GM12875 (cell line): ENCODE data around the gene PBX3.

Experiments
- H3K4me3 ChIP-seq: one replicate; pipeline ENCODE4 v1.5.1; 2011; ENCODE audit warnings: low read depth, low read length, control low read depth
- CTCF ChIP-seq: IDR thresholded peaks from 2 replicates; pipeline ENCODE4 v1.5.1; 2011; ENCODE audit warnings: low read depth, mild to moderate bottlenecking, control low read depth, inconsistent platforms, low read length, moderate library complexity, borderline replicate concordance; ENCODE audit not compliant: insufficient read depth

Gene PBX3

GRCh38 chr9:125881042-125881441, 133.9 kb downstream of the PBX3 start:
- no peak overlapping the region for H3K4me3 ChIP-seq
- no peak for TF ChIP-seq CTCF

GRCh38 chr9:125883565-125884217, 136.5 kb downstream of the PBX3 start:
- no peak overlapping the region for H3K4me3 ChIP-seq
- no peak for TF ChIP-seq CTCF

GRCh38 chr9:125884218-125884595, 137.0 kb downstream of the PBX3 start:
- TF ChIP-seq CTCF: no peak
- no peak overlapping the region for H3K4me3 ChIP-seq

- no peak overlapping the region for H3K4me3 ChIP-seq
- TF ChIP-seq CTCF: no peak
Observed at GRCh38 chr9:125885405-125886034, 138.3 kb downstream of the PBX3 start.

- TF ChIP-seq CTCF: no peak
- no peak overlapping the region for H3K4me3 ChIP-seq
Observed at GRCh38 chr9:125886365-125886764, 139.2 kb downstream of the PBX3 start.

- no peak for TF ChIP-seq CTCF
- H3K4me3 ChIP-seq: no peak overlapping the region
Observed at GRCh38 chr9:125887172-125887571, 140.0 kb downstream of the PBX3 start.

GRCh38 chr9:125888211-125888610, 141.0 kb downstream of the PBX3 start:
- TF ChIP-seq CTCF: no peak
- no peak overlapping the region for H3K4me3 ChIP-seq
